Lung microvascular endothelial cell (primary cell): Measurements from ENCODE around the gene COMMD3. TPM values are rescaled to one million over a fixed set of nuclear protein-coding genes. Genes with fewer than 3 reads are reported as not detected.
A peak's percentile ranks its signal among the peaks of the same experiment; 100 is the strongest.
"Not testable (repeated sequence)": the region's sequence is repeated elsewhere in the genome, so short reads cannot be mapped to it uniquely, and the experiment has no call there.

Source experiments
- DNase-seq, 2 donors: peaks; one replicate each; pipeline versions ENCODE4 v3.0.0 to v3.0.0-alpha.2; 2010; ENCODE audit warnings: low read depth in 2 of 2
- total RNA-seq: library from RNA; depleted of rRNA; stranded (reverse); fragments of >200 nt; gene quantifications from 2 replicates; pipeline ENCODE4 v1.2.1, GENCODE V29; 2014

Gene COMMD3
- total RNA-seq, 1 donor from 2014 or later: 32.7 TPM

DNA sequence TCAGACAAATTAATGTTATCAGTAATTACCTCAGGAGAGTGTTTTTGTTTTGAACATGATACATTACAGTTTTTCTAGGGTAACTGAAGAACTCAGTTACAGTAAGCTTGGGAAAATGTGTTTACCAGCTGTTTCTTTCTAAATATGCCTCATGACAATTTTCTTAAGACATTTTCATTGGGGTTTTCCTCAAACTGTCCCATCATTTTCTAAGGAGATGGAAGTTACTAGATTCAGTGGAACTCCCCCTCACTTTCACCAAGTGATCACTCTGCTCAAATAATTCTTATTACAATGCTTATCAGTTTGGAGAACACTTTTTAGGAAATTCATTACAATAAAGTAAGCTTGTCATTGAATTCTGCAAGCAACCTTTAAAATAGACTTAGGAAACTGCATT, 22.7 kb downstream of the COMMD3 start:
- no peak for DNase-seq

- DNase-seq: no peak
Observed at GRCh38 chr10:22339761-22340328, 23.7 kb downstream of the COMMD3 start.

DNA sequence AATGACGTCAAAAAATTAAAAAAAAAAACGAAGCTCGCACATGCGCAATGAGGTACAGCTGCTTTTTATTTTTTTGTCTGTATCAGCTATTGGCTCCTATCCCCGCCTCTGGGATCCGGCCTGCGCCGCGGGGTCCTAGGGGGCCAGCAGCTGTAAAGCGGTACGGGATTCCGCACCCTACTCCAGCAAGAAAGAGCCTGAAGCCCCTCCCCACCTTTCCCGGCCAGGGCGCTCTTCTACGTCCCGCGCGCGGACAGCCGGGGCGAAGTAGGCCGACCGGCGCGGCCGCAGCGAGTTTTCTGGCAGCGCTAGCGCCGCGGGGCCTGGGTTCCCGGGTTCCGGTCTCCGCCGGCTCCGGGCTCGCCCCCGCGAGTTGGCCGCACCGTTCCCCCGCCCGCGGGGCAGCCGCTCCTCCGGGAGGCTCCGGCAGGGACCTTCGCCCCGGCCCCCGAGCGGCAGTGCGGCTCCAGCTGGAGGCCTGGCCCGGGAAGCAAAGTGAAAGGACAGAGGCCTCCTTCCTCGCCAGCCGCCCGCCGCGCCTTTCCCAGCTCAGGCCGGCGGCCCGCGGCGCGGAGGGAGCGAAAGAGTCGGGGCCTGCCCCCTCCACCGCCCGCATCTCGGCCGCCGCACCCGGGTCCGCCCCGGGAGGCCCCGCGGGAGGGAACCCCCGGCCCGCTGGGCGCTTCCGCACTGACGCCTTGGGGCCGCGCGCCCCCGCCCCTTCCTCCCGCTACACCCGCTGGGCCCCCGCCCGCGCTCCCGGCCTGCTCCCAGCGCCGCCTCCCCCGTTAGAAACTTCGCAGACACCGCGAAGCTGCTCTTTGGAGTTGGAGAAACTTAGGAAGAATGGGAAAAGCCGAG, 24.4 kb downstream of the COMMD3 start:
- peak; percentile 82 to 86 for DNase-seq

DNA sequence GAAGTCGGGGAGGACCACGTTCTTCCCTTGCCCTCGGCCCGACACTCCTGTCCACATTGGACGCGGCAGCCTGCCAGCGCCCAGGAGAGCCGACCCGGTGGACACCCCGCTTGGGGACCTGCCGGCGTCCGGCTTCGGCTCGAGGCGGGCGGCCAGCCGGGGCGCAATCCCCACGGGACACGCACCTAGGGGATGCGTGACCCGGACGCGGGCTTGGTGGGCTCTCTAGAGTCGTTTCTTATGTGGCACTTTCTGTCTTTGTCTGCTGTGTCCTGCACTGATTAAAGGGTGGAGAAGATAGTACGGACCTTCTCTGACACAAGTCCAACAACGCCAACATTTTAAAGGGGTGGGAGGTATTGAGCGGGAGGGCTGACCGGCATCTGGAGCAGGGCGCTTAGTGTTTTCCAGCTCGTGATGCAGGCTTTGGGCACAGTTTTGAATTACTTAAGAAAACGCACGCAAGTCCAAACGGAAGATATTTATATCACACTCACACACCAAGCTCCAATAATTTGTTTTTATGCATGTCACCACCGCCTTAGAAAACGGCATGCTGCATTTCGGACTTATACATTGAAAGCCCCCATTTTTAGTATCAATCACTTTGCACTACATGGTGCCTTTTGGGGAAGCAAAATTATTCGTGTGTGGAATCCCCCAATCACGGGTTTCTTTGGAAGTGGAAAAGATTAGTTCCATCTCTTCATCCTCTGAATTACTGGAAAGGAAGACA, 25.2 kb downstream of the COMMD3 start:
- peak in 1 of 2 donors; percentile 23 for DNase-seq

DNA sequence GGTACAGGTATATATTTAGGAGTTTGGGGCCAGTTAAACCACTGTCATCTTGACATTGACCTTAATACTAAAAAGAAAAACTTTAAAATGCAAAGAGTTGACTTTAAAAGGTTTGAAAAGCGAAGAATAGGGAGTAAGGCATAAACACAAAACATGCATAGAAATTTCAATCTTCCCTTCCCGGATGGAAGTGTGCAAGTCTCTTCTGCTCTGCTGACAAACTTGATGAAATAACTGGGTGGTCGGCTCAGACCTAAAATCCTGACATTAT, 25.7 kb downstream of the COMMD3 start:
- no peak for DNase-seq

DNA sequence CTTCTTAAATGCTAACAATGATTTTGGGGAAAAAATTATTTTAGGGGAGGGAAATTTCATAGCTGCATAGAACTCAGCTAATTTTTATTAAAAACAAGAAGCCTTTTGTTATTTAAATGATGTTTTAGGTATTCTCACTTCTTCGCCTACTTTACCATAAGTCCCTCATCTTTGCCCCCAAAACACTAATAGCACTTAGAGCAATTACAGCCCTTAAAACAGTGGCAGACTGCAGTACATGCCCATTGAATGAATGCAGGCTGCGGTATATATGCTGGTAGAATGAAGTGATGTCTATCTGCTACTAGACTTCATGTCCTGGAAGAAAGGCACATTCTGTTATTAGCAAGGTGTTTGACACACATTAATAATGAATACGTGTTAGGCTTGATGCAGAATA, 26.2 kb downstream of the COMMD3 start:
- no peak for DNase-seq

DNA sequence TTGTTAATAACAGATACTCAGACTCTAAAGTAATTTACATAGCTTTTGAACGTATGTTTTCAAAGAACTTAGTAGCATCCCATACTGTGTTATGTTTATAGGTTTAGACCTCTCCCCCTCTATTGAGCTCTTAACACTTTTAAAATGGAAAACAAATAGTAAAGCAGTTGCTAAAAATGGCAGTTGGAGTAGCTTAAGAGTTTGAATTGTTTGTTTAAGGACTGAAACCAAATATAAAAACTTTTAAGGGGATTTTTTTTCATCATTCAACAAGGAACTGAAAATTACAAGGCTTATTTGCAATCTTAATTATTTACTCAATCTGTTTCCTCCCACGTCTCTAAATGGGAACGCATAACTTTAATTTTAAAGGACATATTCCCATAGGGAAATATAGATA, 27.5 kb downstream of the COMMD3 start:
- DNase-seq: no peak

GRCh38 chr10:22344249-22344648, 28.1 kb downstream of the COMMD3 start:
- DNase-seq: no peak

DNA sequence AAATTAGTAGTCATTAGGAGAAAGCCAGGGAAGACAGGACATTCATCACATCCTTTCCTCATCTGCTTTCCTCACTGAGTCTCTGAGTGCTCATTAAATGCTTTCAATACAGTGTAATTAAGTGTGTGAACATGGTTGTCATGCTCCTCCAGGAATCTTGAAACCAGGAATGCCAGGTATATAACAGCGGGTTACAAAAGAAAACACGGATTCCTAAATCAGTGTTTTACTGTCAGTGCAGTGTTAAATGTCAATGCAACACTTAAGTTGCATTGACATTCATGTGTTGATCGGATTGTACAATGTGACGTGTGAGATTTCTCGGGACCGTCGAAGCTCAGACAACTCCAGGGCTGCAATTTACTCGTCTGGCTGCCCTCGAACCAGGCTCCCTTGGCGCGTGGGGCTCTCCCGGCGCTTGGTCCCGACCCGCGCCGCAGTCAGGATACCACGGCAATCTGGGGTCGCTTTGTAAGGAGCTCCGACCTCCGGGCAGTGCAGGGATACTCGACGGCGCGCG, 28.7 kb downstream of the COMMD3 start:
- DNase-seq: no peak

GRCh38 chr10:22345301-22346095, 29.3 kb downstream of the COMMD3 start, which contains the start of gene SPAG6:
TSS of gene SPAG6 (plus strand) at chr10:22345496. CDS start at chr10:22345612, 116 bp downstream.
- no peak for DNase-seq

DNA sequence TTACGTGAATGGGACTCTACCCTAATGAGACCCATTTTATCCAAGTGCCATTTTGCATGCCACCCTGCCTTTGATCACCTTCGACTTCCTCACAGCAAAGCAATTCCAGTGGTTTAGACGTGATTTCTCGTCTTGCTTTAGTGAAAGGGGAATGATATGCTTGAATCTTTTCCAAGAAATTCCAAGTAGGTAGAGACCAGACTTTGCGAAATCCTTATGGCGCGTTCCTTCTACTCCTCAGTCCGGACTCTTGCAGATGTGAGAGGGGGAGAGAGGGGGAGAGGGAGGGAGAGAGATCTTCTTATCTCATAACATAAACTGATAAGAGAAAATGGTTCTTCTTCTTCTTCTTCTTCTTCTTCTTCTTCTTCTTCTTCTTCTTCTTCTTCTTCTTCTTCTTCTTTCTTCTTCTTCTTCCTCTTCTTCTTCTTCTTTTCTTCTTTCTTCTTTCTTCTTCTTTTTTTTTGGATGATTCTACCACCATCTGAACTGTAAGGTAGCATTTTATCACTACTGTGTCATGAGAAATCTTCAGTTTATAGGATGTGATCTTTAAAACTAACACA, 30.0 kb downstream of the COMMD3 start:
- no peak for DNase-seq

GRCh38 chr10:22349755-22350154, 33.6 kb downstream of the COMMD3 start:
- no peak for DNase-seq

DNA sequence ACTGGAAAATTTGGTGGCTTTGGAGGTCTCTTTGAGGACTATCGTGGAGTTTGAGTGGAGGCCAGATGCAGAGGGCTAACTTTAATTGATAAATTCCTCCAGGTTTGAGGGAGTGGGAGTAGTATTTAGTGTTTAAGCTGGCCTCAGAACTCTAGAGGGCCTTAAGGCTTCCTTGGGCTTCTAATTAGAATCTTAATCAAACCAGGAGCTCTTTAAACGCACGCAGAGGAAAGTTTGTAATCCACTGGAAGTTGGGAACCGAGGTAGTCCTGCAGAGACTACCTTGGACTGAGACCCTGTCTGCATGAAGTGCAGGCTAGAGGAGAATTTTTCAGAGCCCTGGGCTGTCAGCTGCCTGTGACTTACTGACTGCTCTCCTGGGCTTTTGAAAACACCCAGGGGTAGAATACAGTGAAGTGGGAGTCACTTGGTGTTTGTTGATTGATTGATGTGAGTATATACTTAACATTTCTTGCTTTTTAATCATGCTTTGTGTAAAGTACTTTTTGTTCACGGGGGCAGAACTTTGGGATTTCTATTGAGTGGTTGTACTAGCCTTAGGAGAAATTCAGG, 35.0 kb downstream of the COMMD3 start:
- no peak for DNase-seq

DNA sequence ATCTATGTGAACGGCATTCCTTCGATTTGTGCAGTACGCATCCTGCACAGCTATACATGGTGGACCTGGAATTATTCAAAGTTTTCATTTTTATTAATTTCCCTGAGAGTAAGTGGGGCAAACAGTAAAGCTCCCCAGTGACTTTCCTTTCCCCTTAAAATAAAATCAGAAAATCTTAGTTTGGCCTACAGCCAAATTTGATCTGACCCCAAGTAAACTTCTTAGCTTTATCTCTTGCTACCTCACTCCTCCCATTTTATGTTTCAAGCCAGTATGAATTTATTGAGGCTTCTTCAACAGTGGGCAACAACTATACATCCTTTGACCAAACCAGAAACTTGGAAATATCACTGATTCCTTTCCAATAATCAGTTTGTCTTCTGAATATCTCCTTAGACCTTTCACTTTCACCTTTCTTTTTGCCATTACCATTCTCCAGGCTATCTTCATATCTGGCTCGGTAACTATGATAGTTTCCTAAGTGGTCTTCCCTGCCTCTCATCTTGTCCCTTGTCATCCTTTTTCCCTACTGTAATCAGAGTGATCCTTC, 40.2 kb downstream of the COMMD3 start:
- DNase-seq: no peak

DNA sequence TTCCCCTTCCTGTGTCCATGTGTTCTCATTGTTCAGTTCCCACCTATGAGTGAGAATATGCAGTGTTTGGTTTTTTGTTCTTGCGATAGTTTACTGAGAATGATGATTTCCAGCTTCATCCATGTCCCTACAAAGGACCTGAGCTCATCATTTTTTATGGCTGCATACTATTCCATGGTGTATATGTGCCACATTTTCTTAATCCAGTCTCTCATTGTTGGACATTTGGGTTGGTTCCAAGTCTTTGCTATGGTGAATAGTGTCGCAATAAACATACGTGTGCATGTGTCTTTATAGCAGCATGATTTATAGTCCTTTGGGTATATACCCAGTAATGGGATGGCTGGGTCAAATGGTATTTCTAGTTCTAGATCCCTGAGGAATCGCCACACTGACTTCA, 41.6 kb downstream of the COMMD3 start:
- DNase-seq: not testable (repeated sequence)

DNA sequence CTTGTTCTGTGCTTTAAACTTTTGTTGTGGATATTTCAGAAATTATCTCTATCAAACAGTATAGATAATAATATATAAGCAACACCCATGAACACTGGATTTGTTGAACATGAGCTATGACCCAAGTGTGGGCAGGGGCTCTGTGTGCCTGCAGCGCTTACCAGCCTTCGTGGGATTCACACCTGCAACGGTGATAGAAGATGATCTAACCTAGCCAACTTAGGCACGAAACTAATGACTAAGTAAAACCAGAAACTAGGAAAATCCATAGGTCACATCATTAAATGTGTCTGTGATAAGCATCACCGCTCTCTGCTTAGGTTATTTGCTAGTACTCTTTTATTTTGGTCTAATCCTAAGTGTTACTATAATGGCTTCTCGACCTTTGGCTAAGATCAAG, 47.1 kb downstream of the COMMD3 start:
- DNase-seq: no peak

- DNase-seq: no peak
Observed at GRCh38 chr10:22364407-22365140, 48.4 kb downstream of the COMMD3 start.

- no peak for DNase-seq
Observed at GRCh38 chr10:22365233-22365632, 49.0 kb downstream of the COMMD3 start.

GRCh38 chr10:22365644-22366434, 49.7 kb downstream of the COMMD3 start:
- no peak for DNase-seq
